Mesothelial cell of epicardium (in vitro differentiated cells): ENCODE results near the gene DHX58. TPM values are rescaled to one million over a fixed set of nuclear protein-coding genes. Genes with fewer than 3 reads are reported as not detected.

Experiments
- DNase-seq, 2 experiments: peaks; one replicate each; pipeline ENCODE4 v3.0.0; 2021; ENCODE audit warnings: low spot score in 2 of 2; ENCODE audit not compliant: unreplicated experiment in 2 of 2
- H3K27ac Mint-ChIP-seq: 2 replicates; pipeline ENCODE4 v1.8.0; 2021; ENCODE audit warnings: mixed read lengths
- H3K27me3 Mint-ChIP-seq: 2 replicates; pipeline ENCODE4 v1.8.0; 2021; ENCODE audit warnings: low read depth, mixed read lengths
- H3K36me3 Mint-ChIP-seq: 2 replicates; pipeline ENCODE4 v1.8.0; 2021; ENCODE audit warnings: mixed read lengths
- H3K4me1 Mint-ChIP-seq: 2 replicates; pipeline ENCODE4 v1.8.0; 2021; ENCODE audit warnings: mixed read lengths
- H3K4me3 Mint-ChIP-seq: 2 replicates; pipeline ENCODE4 v1.8.0; 2021; ENCODE audit warnings: mild to moderate bottlenecking, moderate library complexity, mixed read lengths
- H3K9me3 Mint-ChIP-seq: 2 replicates; pipeline ENCODE4 v1.8.0; 2021; ENCODE audit warnings: mixed read lengths
- total RNA-seq: library from RNA; stranded (reverse); gene quantifications from 3 replicates; pipeline ENCODE4 v1.2.1, GENCODE V29; 2021
- TF ChIP-seq, protein P1 (sequence below): fragments of 200-600 bp; sonication (generic); IDR thresholded peaks from one replicate; pipeline ENCODE4 v1.5.0; 2021; ENCODE audit warnings: antibody characterized with exemption; ENCODE audit not compliant: unreplicated experiment

The DHX58 gene
- total RNA-seq, 1 donor from 2014 or later, result 11.3 TPM

DNA sequence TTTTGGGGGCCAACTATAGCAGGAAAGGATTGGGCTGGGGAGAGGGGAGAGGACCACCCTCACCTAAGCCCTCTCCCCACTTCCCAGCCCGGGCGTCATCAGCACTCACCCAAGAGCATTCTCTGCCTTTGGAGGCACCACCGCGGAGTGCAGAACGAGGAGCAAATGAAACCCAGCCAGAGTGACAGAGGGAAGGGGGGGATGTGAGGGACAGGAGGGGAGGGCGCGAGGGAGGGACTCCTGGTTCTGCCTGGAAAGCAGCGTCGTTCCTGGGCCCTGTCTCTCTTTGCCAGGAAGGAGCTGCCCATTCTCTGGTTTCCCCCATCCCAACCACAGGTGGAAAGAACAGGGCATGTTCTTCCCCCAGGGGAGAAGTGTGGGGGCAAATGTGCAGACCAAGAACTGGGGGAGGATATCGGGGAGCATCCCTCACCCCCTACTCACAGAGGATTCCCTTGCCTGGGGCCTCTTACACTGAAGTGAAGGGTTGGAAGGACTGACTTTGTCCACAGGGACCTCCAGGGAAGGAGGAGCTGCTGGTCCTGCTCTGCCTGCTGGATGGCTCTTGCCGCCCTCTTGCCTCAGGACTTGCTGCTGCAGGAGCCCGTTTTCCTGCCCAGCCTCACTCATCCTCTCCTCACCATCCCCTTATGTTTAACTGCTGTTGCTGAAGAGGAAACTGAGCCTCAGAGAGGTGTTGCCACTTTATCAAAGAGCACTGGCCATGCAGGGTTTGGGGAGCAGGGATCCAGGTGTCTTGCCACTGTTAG, 58.6 kb downstream of the DHX58 start:
- H3K9me3 Mint-ChIP-seq, result no peaks in the 10 kb centered on the region
- TF ChIP-seq, protein P1, sequence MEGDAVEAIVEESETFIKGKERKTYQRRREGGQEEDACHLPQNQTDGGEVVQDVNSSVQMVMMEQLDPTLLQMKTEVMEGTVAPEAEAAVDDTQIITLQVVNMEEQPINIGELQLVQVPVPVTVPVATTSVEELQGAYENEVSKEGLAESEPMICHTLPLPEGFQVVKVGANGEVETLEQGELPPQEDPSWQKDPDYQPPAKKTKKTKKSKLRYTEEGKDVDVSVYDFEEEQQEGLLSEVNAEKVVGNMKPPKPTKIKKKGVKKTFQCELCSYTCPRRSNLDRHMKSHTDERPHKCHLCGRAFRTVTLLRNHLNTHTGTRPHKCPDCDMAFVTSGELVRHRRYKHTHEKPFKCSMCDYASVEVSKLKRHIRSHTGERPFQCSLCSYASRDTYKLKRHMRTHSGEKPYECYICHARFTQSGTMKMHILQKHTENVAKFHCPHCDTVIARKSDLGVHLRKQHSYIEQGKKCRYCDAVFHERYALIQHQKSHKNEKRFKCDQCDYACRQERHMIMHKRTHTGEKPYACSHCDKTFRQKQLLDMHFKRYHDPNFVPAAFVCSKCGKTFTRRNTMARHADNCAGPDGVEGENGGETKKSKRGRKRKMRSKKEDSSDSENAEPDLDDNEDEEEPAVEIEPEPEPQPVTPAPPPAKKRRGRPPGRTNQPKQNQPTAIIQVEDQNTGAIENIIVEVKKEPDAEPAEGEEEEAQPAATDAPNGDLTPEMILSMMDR, result no peak
- peak overlapping the region; percentile 13 for H3K4me3 Mint-ChIP-seq
- peaks cover 34% of the 10 kb centered on the region for H3K4me1 Mint-ChIP-seq
- H3K36me3 Mint-ChIP-seq, result no peaks in the 10 kb centered on the region
- DNase-seq, result no peak
- H3K27ac Mint-ChIP-seq, result no peak overlapping the region
- peaks cover 28% of the 10 kb centered on the region for H3K27me3 Mint-ChIP-seq

DNA sequence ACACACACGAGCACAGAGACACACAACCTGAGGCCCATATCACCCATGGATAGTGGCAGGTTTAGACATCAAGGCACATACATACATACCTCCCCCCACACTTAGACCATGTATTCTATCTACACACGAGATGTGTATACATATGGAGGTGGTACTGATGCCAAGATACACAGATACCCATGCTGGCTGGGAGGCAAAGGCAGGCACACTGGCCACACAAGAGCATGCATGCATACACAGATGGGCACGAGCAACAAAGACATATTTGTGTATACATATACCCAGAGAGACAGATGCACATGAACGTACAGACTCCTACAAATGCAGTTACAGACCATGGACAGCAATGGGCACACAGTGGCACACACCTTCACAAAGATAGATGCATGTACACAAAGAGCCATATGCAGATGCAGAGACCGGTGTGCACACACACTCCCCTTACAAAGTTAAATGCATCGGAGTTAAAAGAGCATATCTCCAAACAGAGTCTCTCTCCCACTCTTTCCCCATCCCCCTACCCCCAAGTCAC, 60.1 kb downstream of the DHX58 start:
- Mint-ChIP-seq H3K4me3 (no peak overlapping the region), H3K27me3 (peaks cover 28% of the 10 kb centered on the region), H3K9me3 (no peaks in the 10 kb centered on the region), H3K27ac (no peak overlapping the region), H3K4me1 (peaks cover 34% of the 10 kb centered on the region), H3K36me3 (no peaks in the 10 kb centered on the region)
- DNase-seq, result no peak
- TF ChIP-seq, protein P1, result no peak

DNA sequence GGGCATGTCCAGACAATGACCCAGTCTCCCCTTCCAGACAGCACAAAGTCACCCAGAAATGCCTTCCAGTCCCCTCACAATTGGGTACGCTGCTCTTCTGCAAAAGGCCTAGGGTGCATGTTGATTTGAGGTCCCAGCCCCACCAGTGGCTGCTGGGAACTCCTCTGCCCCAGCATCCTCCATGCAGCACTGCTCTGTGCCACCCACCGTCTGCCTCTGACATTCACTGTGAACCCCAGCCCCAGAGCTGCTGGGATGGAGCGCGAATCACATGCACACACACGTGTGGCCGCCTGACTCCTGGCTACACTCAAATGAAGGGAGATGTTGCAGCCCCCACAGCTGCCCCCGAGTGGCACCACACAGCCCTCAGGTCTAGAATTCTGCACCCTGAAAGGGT, 60.9 kb downstream of the DHX58 start:
- H3K4me1 Mint-ChIP-seq, result peaks cover 32% of the 10 kb centered on the region
- no peaks in the 10 kb centered on the region for H3K36me3 Mint-ChIP-seq
- H3K27ac Mint-ChIP-seq, result no peak overlapping the region
- H3K27me3 Mint-ChIP-seq, result peaks cover 28% of the 10 kb centered on the region
- no peaks in the 10 kb centered on the region for H3K9me3 Mint-ChIP-seq
- TF ChIP-seq, protein P1, result no peak
- no peak for DNase-seq
- peak overlapping the region; percentile 25 for H3K4me3 Mint-ChIP-seq

Other genes with a start within 250 kb of the DHX58 start
- gene KLHL11, start 247.3 kb downstream of the DHX58 start, total RNA-seq, result 21.4 to 22.1 TPM (median 21.9 TPM) in 3 replicates
- 126 to 133 TPM (median 130 TPM) in 3 replicates for gene ACLY, start 193.8 kb downstream of the DHX58 start, total RNA-seq
- 1.3 to 2.1 TPM (median 1.7 TPM) in 3 replicates for gene ODAD4, start 182.1 kb downstream of the DHX58 start, total RNA-seq
- 67.6 to 70.2 TPM (median 68.1 TPM) in 3 replicates for gene CNP, start 145.9 kb downstream of the DHX58 start, total RNA-seq
- gene DNAJC7, start 95.3 kb downstream of the DHX58 start, total RNA-seq, result 97.2 to 103 TPM (median 97.7 TPM) in 3 replicates
- gene NKIRAS2, start 92.6 kb downstream of the DHX58 start, total RNA-seq, result 47.2 to 49.6 TPM (median 48.1 TPM) in 3 replicates
- 4.1 to 5.1 TPM (median 4.4 TPM) in 3 replicates for gene C17orf113, start 62.1 kb downstream of the DHX58 start, total RNA-seq
- gene ZNF385C, start 14.2 kb downstream of the DHX58 start, total RNA-seq, result 2.2 to 2.9 TPM (median 2.5 TPM) in 3 replicates
- 86.2 to 87.5 TPM (median 86.4 TPM) in 3 replicates for gene KAT2A, start 8.7 kb upstream of the DHX58 start, total RNA-seq
- gene HSPB9, start 10.1 kb upstream of the DHX58 start, total RNA-seq, result 0.18 TPM in 1 of 3 replicates, not detected in the others
- gene RAB5C, start 42.3 kb upstream of the DHX58 start, total RNA-seq, result 71.2 to 78.2 TPM (median 73.2 TPM) in 3 replicates
- 0.11 to 0.25 TPM (median 0.18 TPM) in 3 replicates for gene KCNH4, start 68.4 kb upstream of the DHX58 start, total RNA-seq
- gene HCRT, start 72.7 kb upstream of the DHX58 start, total RNA-seq, result not detected in 3 replicates
- gene GHDC, start 81.8 kb upstream of the DHX58 start, total RNA-seq, result 9.2 to 10.7 TPM (median 10.2 TPM) in 3 replicates
- gene STAT5B, start 163.7 kb upstream of the DHX58 start, total RNA-seq, result 47.7 to 52.3 TPM (median 50.6 TPM) in 3 replicates
- gene STAT5A, start 175.8 kb upstream of the DHX58 start, total RNA-seq, result 9.5 to 11.7 TPM (median 11.2 TPM) in 3 replicates